T47D (cell line): ENCODE data around the gene PTCRA.
"Not testable (repeated sequence)": the region's sequence is repeated elsewhere in the genome, so short reads cannot be mapped to it uniquely, and the experiment has no call there.

Source experiments
- DNase-seq, 2 experiments: peaks; one replicate each; pipeline versions ENCODE4 v3.0.0 to v3.0.0-alpha.2; 2011 to 2012; ENCODE audit warnings: low read depth in 1 of 2, low spot score in 1 of 2
- JUND ChIP-seq: IDR thresholded peaks from 2 replicates; pipeline ENCODE4 v1.6.1; 2012; ENCODE audit warnings: low read depth
- in situ Hi-C: cut with HindIII; loops from 2 replicates; pipeline ENCODE4 v1.10.0; 2016; ENCODE audit warnings: low sequenced_read_pairs, low pct_unique_long_range_greater_than_20kb

Gene PTCRA

DNA sequence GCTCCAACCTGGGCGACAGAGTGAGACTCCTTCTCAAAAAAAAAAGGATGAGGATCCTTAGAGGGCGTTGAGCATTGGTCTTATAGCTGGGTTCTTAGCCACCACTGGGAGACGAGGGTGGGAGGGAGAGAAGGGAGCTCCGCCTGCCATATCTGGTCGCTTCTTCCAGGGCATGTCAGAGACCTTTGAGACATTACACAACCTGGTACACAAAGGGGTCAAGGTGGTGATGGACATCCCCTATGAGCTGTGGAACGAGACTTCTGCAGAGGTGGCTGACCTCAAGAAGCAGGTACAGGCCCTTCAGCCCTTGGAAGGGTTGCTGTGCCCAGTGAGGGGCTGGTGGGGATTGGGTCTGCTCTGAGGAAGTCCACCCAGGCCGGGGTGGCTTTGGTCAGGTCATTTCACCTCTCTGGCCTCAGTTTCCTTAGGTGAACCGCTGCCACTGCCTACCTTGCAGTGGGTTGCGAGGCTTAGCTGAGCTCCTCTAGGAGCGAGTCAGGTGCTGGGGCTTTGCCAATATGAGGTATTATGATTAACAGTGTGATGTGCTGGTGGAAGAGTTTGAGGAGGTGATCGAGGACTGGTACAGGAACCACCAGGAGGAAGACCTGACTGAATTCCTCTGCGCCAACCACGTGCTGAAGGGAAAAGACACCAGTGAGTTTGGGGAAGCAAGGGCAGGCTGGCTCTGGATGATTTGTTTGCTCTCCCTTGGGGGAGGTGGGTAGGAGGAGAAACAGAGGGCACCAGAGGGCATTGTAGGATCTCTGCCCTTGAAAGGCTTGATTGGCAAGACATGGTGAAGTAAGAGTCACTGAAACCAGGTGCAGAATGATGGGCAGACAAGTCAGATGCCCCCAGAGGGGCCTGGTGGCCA lies 21.9 kb downstream of the PTCRA start:
- in situ Hi-C loops = no loop called here
- DNase-seq = no peak
- no peak for TF ChIP-seq JUND

DNA sequence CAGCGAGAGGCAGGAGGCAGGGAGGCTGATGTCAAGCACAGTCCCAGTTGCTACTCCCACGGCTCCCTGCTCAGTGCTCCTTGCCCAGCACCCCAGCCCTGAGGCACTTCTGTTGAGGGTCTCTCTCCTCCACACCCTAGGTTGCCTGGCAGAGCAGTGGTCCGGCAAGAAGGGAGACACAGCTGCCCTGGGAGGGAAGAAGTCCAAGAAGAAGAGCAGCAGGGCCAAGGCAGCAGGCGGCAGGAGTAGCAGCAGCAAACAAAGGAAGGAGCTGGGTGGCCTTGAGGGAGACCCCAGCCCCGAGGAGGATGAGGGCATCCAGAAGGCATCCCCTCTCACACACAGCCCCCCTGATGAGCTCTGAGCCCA lies 22.6 kb downstream of the PTCRA start:
- no peak for DNase-seq
- in situ Hi-C loops = no loop called here
- no peak for TF ChIP-seq JUND

DNA sequence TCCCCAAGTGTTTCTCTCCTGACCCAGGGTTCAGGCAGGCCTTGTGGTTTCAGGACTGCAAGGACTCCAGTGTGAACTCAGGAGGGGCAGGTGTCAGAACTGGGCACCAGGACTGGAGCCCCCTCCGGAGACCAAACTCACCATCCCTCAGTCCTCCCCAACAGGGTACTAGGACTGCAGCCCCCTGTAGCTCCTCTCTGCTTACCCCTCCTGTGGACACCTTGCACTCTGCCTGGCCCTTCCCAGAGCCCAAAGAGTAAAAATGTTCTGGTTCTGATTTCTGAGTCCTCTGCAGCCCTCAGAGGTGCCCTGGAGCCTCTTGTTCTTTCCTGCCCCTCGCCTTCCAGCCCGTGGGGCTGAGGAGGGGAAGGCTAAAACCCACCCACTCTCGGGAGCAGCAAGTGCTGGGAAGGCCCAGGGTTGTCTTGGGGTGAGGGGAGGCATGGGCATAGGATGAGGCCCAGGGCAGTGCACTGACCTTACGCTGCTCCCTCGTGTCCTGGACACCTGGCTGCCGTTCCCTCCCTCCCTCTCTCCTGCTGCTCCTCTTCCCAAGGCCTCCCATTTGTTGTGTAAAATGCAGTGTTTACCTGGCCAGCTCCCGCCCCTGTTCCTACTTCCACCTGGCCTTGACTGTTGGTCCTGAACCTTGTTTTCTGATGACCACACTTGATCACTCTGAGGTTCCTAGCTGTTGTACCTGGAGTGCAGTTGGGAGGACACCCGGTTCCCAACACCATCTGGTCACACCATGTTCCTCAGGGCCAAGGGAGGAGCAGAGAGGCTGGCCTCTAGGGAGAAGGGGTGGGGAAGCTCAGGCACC lies 23.3 kb downstream of the PTCRA start:
- peak in 1 of 2 experiments; percentile 34 for DNase-seq
- TF ChIP-seq JUND = no peak

DNA sequence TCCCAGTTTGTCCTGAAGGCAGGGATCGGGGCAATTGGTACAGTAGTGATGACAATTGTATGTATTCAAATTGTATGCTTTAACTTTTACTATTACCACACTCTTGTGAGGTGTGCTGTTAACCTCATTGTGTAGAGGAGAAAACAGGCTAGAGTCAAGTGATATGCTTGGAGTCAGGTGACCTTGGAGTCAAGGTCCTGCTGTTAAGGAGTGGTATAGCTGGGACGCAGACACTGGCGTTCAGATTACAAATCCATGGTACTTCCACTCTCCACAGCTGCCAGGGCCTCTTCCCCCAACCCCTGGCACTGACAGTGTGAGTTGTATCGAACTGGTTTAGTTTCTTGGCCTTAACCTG lies 23.9 kb downstream of the PTCRA start:
- in situ Hi-C loops = no loop called here
- TF ChIP-seq JUND = no peak

More for the DNA sequence above, 23.3 kb downstream of the PTCRA start:
- in situ Hi-C loops = no loop called here

DNA sequence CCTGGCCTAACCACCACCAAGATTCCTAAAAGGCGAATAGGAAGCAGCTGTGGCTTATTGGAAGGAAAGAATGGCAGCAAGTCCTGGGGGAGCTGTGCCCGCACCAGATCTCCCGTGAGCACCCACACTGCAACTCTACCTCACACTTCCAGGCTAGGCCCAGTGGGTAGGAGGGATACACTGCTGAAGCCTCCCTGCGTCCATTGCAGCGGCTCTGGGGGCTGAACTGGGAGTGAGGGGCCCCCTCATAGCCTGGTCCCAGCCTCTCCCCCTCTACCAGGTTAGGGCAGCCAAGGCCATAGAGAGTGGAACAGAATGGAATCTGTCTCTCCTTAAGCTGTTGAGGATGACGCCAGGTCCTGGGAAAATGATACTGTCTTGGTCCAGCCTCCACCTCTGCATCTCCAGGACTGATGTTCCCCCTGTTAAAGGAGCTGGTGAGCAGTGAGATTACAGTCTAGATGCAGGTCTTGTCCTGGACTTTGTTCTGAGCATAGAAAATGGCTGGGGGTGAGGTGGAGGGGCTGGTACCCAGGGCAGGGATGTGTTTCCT lies 24.7 kb downstream of the PTCRA start:
- in situ Hi-C loops = no loop called here
- TF ChIP-seq JUND = no peak
- DNase-seq = no peak

More for the DNA sequence above, 23.9 kb downstream of the PTCRA start:
- no peak for DNase-seq

GRCh38 chr6:42941356-42941755 lies 25.5 kb downstream of the PTCRA start:
- DNase-seq, in situ Hi-C loops: not testable (repeated sequence)

DNA sequence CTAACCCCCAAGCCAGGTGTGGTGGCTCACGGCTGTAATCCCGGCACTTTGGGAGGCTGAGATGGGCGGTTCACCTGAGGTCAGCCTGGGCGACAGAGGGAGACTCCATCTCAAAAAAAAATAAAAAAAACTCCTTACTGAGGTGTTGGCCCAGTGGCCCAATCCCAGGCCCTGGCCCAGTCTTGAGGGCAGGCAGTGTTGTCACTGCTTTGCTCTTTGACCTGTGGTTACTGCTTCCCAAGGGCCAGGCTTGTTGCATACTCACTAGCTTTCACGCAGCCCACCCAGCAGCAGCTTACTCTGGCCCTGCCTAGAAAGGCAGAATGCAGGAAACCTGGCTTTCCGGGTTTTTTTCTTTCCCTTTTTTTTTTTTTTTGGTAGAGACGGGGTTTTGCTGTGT lies 26.6 kb downstream of the PTCRA start:
- in situ Hi-C loops = no loop called here
- no peak for DNase-seq
- no peak for TF ChIP-seq JUND

DNA sequence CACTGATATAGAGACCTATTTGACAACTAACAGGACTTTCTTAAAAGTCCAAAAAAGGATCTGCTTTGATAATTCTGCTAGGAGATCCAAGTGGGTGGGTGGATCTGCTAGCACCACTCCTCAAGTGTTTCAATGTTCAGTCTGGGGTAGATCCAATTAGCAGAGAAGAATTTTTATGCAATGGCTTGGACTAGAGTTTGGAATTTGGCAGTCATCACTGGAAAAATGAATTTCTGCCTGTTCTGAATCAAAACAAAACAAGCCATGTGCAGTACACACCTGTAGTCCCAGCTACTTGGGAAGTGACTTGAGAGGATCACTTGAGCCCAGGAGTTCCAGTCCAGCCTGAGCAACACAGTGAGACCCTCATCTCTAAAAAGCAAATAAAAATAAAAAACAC lies 32.1 kb downstream of the PTCRA start:
- in situ Hi-C loops = no loop called here
- no peak for DNase-seq
- no peak for TF ChIP-seq JUND

DNA sequence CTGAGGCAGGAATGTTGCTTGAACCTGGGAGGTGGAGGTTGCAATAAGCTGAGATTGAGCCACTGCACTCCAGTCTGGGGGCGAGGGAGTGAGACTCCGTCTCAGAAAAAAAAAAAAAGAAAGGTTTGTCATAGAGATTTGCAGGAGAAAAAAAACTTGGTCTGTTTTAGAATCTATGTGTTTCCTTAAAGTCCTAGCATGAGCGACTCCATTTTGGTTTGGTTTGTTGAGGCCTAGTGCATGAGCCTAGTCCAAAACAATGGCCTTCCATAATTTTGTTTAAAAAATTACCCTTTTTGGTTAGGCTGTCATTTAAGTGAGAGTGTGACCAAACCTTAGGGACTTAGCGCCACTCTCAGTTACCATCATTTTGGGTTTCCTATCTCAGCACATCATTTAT lies 36.5 kb downstream of the PTCRA start:
- DNase-seq = no peak
- no peak for TF ChIP-seq JUND
- in situ Hi-C loops = no loop called here

DNA sequence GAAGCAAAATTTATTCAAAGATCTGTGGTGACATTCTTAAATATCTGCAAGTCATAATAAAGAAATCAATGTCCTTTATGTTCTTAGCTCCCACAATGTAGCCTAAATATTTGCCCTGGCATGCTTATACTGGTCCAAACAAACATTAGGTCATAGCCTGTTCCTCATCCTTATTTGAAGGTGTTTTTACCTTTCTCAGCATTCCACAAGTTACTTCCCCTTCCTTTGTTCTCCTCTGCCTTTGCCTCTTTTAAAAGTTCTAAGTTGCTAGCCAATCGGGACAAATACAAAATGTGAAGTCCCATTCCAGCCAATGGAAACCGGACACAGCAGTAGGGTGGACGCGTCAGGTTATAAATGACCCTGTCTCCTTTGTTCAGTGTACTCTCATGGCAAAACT lies 38.6 kb downstream of the PTCRA start:
- DNase-seq = peak in 1 of 2 experiments; percentile 63
- in situ Hi-C loops = not testable (repeated sequence)

DNA sequence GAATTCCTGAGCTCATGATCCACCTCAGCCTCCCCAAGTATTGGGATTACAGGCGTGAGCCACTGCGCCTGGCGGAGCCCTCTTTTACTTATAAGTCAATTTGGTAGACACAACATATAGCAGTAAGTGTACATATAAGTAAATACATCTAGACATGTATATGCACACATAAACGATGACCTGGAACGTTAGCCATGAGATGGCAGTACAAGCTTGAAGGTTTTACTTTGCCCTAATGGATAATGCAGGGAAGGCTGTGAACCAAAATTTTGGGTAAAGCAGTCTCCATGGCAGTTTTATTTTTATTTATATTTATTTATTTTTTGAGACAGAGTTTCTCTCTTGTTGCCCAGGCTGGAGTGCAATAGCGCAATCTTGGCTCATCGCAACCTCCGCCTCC lies 42.3 kb downstream of the PTCRA start:
- in situ Hi-C loops = no loop called here
- peak in 1 of 2 experiments; percentile 53 for DNase-seq
- no peak for TF ChIP-seq JUND

GRCh38 chr6:42959917-42960242 lies 44.0 kb downstream of the PTCRA start:
- in situ Hi-C loops = no loop called here
- TF ChIP-seq JUND = no peak

More at GRCh38 chr6:42959917-42960242, 44.0 kb downstream of the PTCRA start:
- no peak for DNase-seq
